Choroid plexus epithelial cell (primary cell): ENCODE measurements around the gene KCNIP1.
A peak's percentile ranks its signal among the peaks of the same experiment; 100 is the strongest.

Experiments used
- DNase-seq: peaks from one replicate; pipeline ENCODE4 v3.0.0-alpha.2; 2010; ENCODE audit warnings: low read depth
- H3K4me3 ChIP-seq: 2 replicates; pipeline ENCODE4 v1.5.1; 2011; ENCODE audit warnings: low read depth, mild to moderate bottlenecking, control low read depth, low read length, moderate library complexity
- CTCF ChIP-seq: conservative IDR thresholded peaks from 2 replicates; pipeline ENCODE4 v1.5.1; 2011; ENCODE audit warnings: low read depth, mild to moderate bottlenecking, control low read depth, inconsistent platforms, low read length, moderate library complexity

Gene KCNIP1

GRCh38 chr5:170469414-170469813, 34.4 kb upstream of the KCNIP1 start:
- no peak for TF ChIP-seq CTCF
- no peak for DNase-seq
- H3K4me3 ChIP-seq = no peak overlapping the region

- no peak for TF ChIP-seq CTCF
- no peak overlapping the region for H3K4me3 ChIP-seq
- no peak for DNase-seq
Observed at GRCh38 chr5:170470275-170470674, 33.5 kb upstream of the KCNIP1 start.

GRCh38 chr5:170470808-170471404, 32.9 kb upstream of the KCNIP1 start:
- no peak overlapping the region for H3K4me3 ChIP-seq
- TF ChIP-seq CTCF = no peak
- no peak for DNase-seq

GRCh38 chr5:170471551-170472178, 32.2 kb upstream of the KCNIP1 start:
- no peak overlapping the region for H3K4me3 ChIP-seq
- no peak for TF ChIP-seq CTCF
- DNase-seq = no peak

- TF ChIP-seq CTCF = no peak
- DNase-seq = no peak
- H3K4me3 ChIP-seq = no peak overlapping the region
Observed at GRCh38 chr5:170473642-170474041, 30.2 kb upstream of the KCNIP1 start.

- peak; percentile 12 for DNase-seq
- H3K4me3 ChIP-seq = no peak overlapping the region
- TF ChIP-seq CTCF = no peak
Observed at GRCh38 chr5:170474489-170475274, 29.1 kb upstream of the KCNIP1 start.
